Choroid plexus epithelial cell (primary cell): ENCODE results near the gene NKAIN1.
"Not testable (repeated sequence)": the region's sequence is repeated elsewhere in the genome, so short reads cannot be mapped to it uniquely, and the experiment has no call there.

Experiments
- DNase-seq: peaks from one replicate; pipeline ENCODE4 v3.0.0-alpha.2; 2010; ENCODE audit warnings: low read depth
- H3K4me3 ChIP-seq: 2 replicates; pipeline ENCODE4 v1.5.1; 2011; ENCODE audit warnings: low read depth, mild to moderate bottlenecking, control low read depth, low read length, moderate library complexity
- CTCF ChIP-seq: conservative IDR thresholded peaks from 2 replicates; pipeline ENCODE4 v1.5.1; 2011; ENCODE audit warnings: low read depth, mild to moderate bottlenecking, control low read depth, inconsistent platforms, low read length, moderate library complexity

NKAIN1 gene

GRCh38 chr1:31239653-31240241 is at the start of gene NKAIN1:
NKAIN1 (minus strand) TSS chr1:31239887; CDS start chr1:31239547, 340 bp downstream.
- no peak for DNase-seq
- peak within 1 kb of the TSS; percentile 41 for H3K4me3 ChIP-seq
- TF ChIP-seq CTCF, result no peak

GRCh38 chr1:31289021-31289420 is 49.3 kb upstream of the NKAIN1 start:
- no peak for DNase-seq
- H3K4me3 ChIP-seq, result no peak overlapping the region
- TF ChIP-seq CTCF, result no peak

GRCh38 chr1:31287791-31288190 is 48.1 kb upstream of the NKAIN1 start:
- not testable (repeated sequence) for DNase-seq, H3K4me3 ChIP-seq

- H3K4me3 ChIP-seq, DNase-seq: not testable (repeated sequence)
Observed at GRCh38 chr1:31282426-31282825, 42.7 kb upstream of the NKAIN1 start.

- no peak for DNase-seq
- no peak for TF ChIP-seq CTCF
- no peak overlapping the region for H3K4me3 ChIP-seq
Observed at GRCh38 chr1:31273619-31274018, 33.9 kb upstream of the NKAIN1 start.

GRCh38 chr1:31272369-31272768 is 32.7 kb upstream of the NKAIN1 start:
- TF ChIP-seq CTCF, result no peak
- no peak for DNase-seq
- H3K4me3 ChIP-seq, result no peak overlapping the region

GRCh38 chr1:31266547-31266946 is 26.9 kb upstream of the NKAIN1 start:
- no peak overlapping the region for H3K4me3 ChIP-seq
- DNase-seq, result no peak

More at GRCh38 chr1:31266547-31266946, 26.9 kb upstream of the NKAIN1 start:
- TF ChIP-seq CTCF, result no peak
